WTC11 (cell line): ENCODE results near the gene SYNDIG1. TPM values are rescaled to one million over a fixed set of nuclear protein-coding genes. Genes with fewer than 3 reads are reported as not detected.

ENCODE experiments used
- ATAC-seq: fragments of 200-7000 bp; cut with Tn5 transposase; 2 replicates; pipeline ENCODE4 v1.10.0; 2021; ENCODE audit warnings: mild to moderate bottlenecking, moderate library complexity
- CTCF ChIA-PET: fragments of 300-600 bp; sonication (Branson Sonifier 250); formaldehyde crosslinking; loops from one replicate; lab custom pipeline; 2021; ENCODE audit warnings: antibody characterized with exemption; lab: Charles Lee
- POLR2A ChIA-PET: fragments of 350-600 bp; sonication (Branson Sonifier 250); formaldehyde crosslinking; loops from one replicate; lab custom pipeline; 2021; ENCODE audit warnings: antibody characterized with exemption; lab: Charles Lee
- DNase-seq: peaks from one replicate; pipeline ENCODE4 v3.0.0; 2021; ENCODE audit warnings: low spot score
- H3K27ac Mint-ChIP-seq: 2 replicates; pipeline ENCODE4 v1.8.0; 2021; ENCODE audit warnings: mixed read lengths
- H3K27me3 Mint-ChIP-seq: 2 replicates; pipeline ENCODE4 v1.8.0; 2021; ENCODE audit warnings: low read depth, mild to moderate bottlenecking, moderate library complexity, mixed read lengths
- H3K36me3 Mint-ChIP-seq: 2 replicates; pipeline ENCODE4 v1.8.0; 2021; ENCODE audit warnings: mixed read lengths
- H3K4me1 Mint-ChIP-seq: 2 replicates; pipeline ENCODE4 v1.8.0; 2022; ENCODE audit warnings: mixed read lengths
- H3K4me3 Mint-ChIP-seq: 2 replicates; pipeline ENCODE4 v1.8.0; 2021; ENCODE audit warnings: mild to moderate bottlenecking, moderate library complexity, mixed read lengths
- H3K9me3 Mint-ChIP-seq: 2 replicates; pipeline ENCODE4 v1.8.0; 2021; ENCODE audit warnings: mixed read lengths
- AR ChIP-seq: fragments of 250-450 bp; sonication (Bioruptor Pico); IDR thresholded peaks from 2 replicates; pipeline ENCODE4 v1.9.0; 2021; ENCODE audit warnings: mild to moderate bottlenecking
- OVOL2 ChIP-seq: fragments of 250-450 bp; sonication (Bioruptor Pico); IDR thresholded peaks from 2 replicates; pipeline ENCODE4 v1.9.0; 2021; ENCODE audit warnings: mild to moderate bottlenecking, borderline replicate concordance
- PRDM15 ChIP-seq: sonication (generic); formaldehyde crosslinking; IDR thresholded peaks from 2 replicates; pipeline ENCODE4 v1.8.0; 2022; ENCODE audit warnings: missing genetic modification reagents
- SOX15 ChIP-seq: fragments of 250-450 bp; sonication (Bioruptor Pico); IDR thresholded peaks from 2 replicates; pipeline ENCODE4 v1.9.0; 2021; ENCODE audit warnings: mild to moderate bottlenecking
- TEAD1 ChIP-seq: sonication (generic); formaldehyde crosslinking; IDR thresholded peaks from 2 replicates; pipeline ENCODE4 v1.8.0; 2022; ENCODE audit warnings: mild to moderate bottlenecking, missing genetic modification reagents
- TP53 ChIP-seq: sonication (generic); formaldehyde crosslinking; IDR thresholded peaks from 2 replicates; pipeline ENCODE4 v1.8.1; 2023; ENCODE audit warnings: mild to moderate bottlenecking, missing genetic modification reagents
- ZNF121 ChIP-seq: sonication (generic); formaldehyde crosslinking; IDR thresholded peaks from 2 replicates; pipeline ENCODE4 v1.8.0; 2023; ENCODE audit warnings: missing genetic modification reagents
- ZNF263 ChIP-seq: sonication (generic); formaldehyde crosslinking; IDR thresholded peaks from 2 replicates; pipeline ENCODE4 v1.8.1; 2022; ENCODE audit warnings: low read depth, mild to moderate bottlenecking, moderate library complexity, missing genetic modification reagents
- ZNF512 ChIP-seq: sonication (generic); formaldehyde crosslinking; IDR thresholded peaks from 2 replicates; pipeline ENCODE4 v1.8.1; 2022; ENCODE audit warnings: missing genetic modification reagents, borderline replicate concordance
- total RNA-seq: library from RNA; stranded (reverse); gene quantifications from 3 replicates; pipeline ENCODE4 v1.2.3, GENCODE V29; 2021
- TF ChIP-seq, protein P1 (sequence below): sonication (generic); formaldehyde crosslinking; IDR thresholded peaks from 2 replicates; pipeline ENCODE4 v1.8.1; 2022; ENCODE audit warnings: mild to moderate bottlenecking, missing genetic modification reagents, moderate library complexity, borderline replicate concordance
- TF ChIP-seq, protein P2 (sequence below): sonication (generic); formaldehyde crosslinking; IDR thresholded peaks from 2 replicates; pipeline ENCODE4 v1.8.1; 2023; ENCODE audit warnings: mild to moderate bottlenecking, missing genetic modification reagents
- TF ChIP-seq, protein P3 (sequence below): sonication (generic); formaldehyde crosslinking; IDR thresholded peaks from 2 replicates; pipeline ENCODE4 v1.8.0; 2023; ENCODE audit warnings: missing genetic modification reagents, mild to moderate bottlenecking, borderline replicate concordance

SYNDIG1 gene
- total RNA-seq, 1 experiment from 2014 or later, result 6.4 TPM

DNA sequence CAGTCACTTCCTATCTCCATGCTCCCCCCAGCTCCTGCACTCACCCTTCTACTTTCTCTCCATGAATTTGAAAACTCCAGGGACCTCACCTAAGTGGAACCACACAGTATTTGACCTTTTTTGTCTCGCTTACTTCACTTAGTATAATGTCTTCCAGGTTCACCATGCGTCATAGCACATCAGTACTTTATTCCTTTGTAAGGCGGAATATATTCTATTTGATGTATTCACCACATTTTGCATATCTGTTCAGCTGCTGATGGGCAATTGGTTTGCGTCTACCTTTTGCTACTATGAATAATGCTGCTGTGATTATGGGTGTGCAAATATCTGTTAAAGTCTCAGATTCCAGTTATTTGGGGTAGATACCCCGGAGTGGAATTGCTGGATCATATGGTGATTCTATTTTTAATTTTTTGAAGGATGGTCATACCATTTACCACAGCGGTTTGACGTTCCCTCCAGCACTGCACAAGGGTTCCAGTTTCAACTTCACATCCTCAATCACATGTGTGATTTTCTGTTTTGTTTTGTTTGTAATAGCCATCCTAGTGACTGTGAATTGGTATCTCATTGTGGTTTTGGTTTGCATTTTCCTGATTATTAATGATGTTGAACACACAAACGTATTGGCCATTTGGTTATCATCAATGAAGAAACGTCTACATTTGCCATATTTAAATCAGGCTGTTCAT is 20.3 kb upstream of the SYNDIG1 start (continued):
- TF ChIP-seq AR (CRISPR knock-in tag) (no peak), PRDM15 (CRISPR knock-in tag) (no peak), ZNF263 (CRISPR knock-in tag) (no peak), ZNF121 (CRISPR knock-in tag) (no peak), ZNF512 (no peak), OVOL2 (CRISPR knock-in tag) (no peak)
- TF ChIP-seq, protein P1, sequence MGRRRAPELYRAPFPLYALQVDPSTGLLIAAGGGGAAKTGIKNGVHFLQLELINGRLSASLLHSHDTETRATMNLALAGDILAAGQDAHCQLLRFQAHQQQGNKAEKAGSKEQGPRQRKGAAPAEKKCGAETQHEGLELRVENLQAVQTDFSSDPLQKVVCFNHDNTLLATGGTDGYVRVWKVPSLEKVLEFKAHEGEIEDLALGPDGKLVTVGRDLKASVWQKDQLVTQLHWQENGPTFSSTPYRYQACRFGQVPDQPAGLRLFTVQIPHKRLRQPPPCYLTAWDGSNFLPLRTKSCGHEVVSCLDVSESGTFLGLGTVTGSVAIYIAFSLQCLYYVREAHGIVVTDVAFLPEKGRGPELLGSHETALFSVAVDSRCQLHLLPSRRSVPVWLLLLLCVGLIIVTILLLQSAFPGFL, result no peak
- TF ChIP-seq, protein P2, sequence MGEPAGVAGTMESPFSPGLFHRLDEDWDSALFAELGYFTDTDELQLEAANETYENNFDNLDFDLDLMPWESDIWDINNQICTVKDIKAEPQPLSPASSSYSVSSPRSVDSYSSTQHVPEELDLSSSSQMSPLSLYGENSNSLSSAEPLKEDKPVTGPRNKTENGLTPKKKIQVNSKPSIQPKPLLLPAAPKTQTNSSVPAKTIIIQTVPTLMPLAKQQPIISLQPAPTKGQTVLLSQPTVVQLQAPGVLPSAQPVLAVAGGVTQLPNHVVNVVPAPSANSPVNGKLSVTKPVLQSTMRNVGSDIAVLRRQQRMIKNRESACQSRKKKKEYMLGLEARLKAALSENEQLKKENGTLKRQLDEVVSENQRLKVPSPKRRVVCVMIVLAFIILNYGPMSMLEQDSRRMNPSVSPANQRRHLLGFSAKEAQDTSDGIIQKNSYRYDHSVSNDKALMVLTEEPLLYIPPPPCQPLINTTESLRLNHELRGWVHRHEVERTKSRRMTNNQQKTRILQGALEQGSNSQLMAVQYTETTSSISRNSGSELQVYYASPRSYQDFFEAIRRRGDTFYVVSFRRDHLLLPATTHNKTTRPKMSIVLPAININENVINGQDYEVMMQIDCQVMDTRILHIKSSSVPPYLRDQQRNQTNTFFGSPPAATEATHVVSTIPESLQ, result no peak
- TF ChIP-seq, all 79 proteins: peak for 0

DNA sequence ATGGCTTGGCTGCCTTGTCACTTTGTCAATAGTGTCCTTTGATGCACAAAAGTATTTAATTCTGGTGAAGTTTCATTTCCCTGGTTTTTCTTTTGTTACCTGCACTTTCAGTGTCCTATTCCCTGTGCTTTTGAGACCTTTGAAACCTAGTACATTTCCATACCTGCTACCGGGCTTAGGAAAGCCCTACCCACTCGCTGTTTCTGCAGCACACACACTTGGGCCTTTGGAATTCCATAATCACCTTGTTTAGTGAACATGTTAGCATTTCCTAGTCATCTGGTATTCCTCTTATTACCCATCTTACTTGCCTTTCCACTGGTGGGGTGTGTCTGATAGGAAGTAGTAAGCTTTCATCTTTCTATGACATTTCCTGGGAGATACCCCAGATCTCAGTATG is 19.3 kb upstream of the SYNDIG1 start:
- no peaks in the 10 kb centered on the region for H3K9me3 Mint-ChIP-seq
- TF ChIP-seq SOX15 (no peak), TEAD1 (no peak), TP53 (no peak)
- TF ChIP-seq, protein P3, sequence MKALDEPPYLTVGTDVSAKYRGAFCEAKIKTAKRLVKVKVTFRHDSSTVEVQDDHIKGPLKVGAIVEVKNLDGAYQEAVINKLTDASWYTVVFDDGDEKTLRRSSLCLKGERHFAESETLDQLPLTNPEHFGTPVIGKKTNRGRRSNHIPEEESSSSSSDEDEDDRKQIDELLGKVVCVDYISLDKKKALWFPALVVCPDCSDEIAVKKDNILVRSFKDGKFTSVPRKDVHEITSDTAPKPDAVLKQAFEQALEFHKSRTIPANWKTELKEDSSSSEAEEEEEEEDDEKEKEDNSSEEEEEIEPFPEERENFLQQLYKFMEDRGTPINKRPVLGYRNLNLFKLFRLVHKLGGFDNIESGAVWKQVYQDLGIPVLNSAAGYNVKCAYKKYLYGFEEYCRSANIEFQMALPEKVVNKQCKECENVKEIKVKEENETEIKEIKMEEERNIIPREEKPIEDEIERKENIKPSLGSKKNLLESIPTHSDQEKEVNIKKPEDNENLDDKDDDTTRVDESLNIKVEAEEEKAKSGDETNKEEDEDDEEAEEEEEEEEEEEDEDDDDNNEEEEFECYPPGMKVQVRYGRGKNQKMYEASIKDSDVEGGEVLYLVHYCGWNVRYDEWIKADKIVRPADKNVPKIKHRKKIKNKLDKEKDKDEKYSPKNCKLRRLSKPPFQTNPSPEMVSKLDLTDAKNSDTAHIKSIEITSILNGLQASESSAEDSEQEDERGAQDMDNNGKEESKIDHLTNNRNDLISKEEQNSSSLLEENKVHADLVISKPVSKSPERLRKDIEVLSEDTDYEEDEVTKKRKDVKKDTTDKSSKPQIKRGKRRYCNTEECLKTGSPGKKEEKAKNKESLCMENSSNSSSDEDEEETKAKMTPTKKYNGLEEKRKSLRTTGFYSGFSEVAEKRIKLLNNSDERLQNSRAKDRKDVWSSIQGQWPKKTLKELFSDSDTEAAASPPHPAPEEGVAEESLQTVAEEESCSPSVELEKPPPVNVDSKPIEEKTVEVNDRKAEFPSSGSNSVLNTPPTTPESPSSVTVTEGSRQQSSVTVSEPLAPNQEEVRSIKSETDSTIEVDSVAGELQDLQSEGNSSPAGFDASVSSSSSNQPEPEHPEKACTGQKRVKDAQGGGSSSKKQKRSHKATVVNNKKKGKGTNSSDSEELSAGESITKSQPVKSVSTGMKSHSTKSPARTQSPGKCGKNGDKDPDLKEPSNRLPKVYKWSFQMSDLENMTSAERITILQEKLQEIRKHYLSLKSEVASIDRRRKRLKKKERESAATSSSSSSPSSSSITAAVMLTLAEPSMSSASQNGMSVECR (CRISPR knock-in tag), result no peak
- TF ChIP-seq, protein P2, result no peak
- TF ChIP-seq, all 79 proteins: peak for 0
- peaks cover 7% of the 10 kb centered on the region for H3K27me3 Mint-ChIP-seq
- DNase-seq, result no peak
- H3K27ac Mint-ChIP-seq, result no peak overlapping the region
- H3K4me1 Mint-ChIP-seq, result peaks cover 47% of the 10 kb centered on the region
- CTCF ChIA-PET, result interaction anchor here (0.8 kb wide), 1 partner anchor 468 kb away, joined by 3 read pairs; no protein-coding TSS in a partner anchor
- POLR2A ChIA-PET, result no interaction called here
- no peaks in the 10 kb centered on the region for H3K36me3 Mint-ChIP-seq
- ATAC-seq, result no peak
- H3K4me3 Mint-ChIP-seq, result no peak overlapping the region
